HCT116 (cell line): ENCODE measurements around the gene THSD7B. TPM values are rescaled to one million over a fixed set of nuclear protein-coding genes. Genes with fewer than 3 reads are reported as not detected.

Experiments
- ATAC-seq: fragments of 200-7000 bp; cut with Tn5 transposase; 2 replicates; pipeline ENCODE4 v1.9.1; 2020; ENCODE audit warnings: mild to moderate bottlenecking, moderate library complexity
- BruUV-seq: library from RNA; stranded (reverse); fragments of 400-500 nt; replicated peaks from 2 replicates; lab custom pipeline; 2021; lab: Mats Ljungman, UMichigan
- CTCF ChIA-PET: fragments of 300-600 bp; sonication (Branson Sonifier 250); formaldehyde crosslinking; loops from one replicate; lab custom pipeline; 2021; ENCODE audit warnings: antibody characterized with exemption; lab: Charles Lee
- POLR2A ChIA-PET: fragments of 300-600, 350-600 bp; sonication (Branson Sonifier 250); formaldehyde crosslinking; loops from one replicate; lab custom pipeline; 2021; ENCODE audit warnings: antibody characterized with exemption; lab: Charles Lee
- RAD21 ChIA-PET, 2 experiments: fragments of 300-600 bp; sonication (Branson Sonifier 250); formaldehyde crosslinking; loops; one replicate each; lab custom pipeline; 2023; ENCODE audit warnings: low total read pairs in 2 of 2; ENCODE audit not compliant: uncharacterized antibody in 2 of 2, unreplicated experiment in 2 of 2, low non-redundant PET in 1 of 2; lab: Charles Lee
- DNase-seq: peaks from one replicate; pipeline ENCODE4 v3.0.0-alpha.2; 2010; ENCODE audit warnings: low read depth, low spot score
- H2AFZ ChIP-seq: fragments of 200-600 bp; shearing (Covaris generic), sonication (generic); 2 replicates; pipeline ENCODE4 v1.6.1; 2017; ENCODE audit warnings: low read depth, mixed run types, mixed read lengths, antibody characterized with exemption, low read length; ENCODE audit not compliant: poor library complexity, severe bottlenecking
- H3K27ac ChIP-seq: 2 replicates; pipeline ENCODE4 v1.5.1; 2012; ENCODE audit warnings: low read depth, low read length
- H3K27me3 ChIP-seq: fragments of 200-600 bp; sonication (generic); 2 replicates; pipeline ENCODE4 v1.6.1; 2016; ENCODE audit warnings: mixed run types, low read length, mixed read lengths; ENCODE audit not compliant: insufficient read depth
- H3K36me3 ChIP-seq, 2 experiments: fragments of 200-500 bp in 1 of 2; fragments of 200-600 bp in 1 of 2; sonication (Bioruptor generic) in 1 of 2; sonication (generic) in 1 of 2; 2 replicates each; pipeline versions ENCODE4 v1.5.1 to v1.6.1; 2014 to 2016; ENCODE audit warnings: low read length in 2 of 2, inconsistent platforms in 1 of 2, mixed read lengths in 1 of 2, mixed run types in 1 of 2; ENCODE audit not compliant: insufficient read depth in 2 of 2, control insufficient read depth in 1 of 2
- H3K4me1 ChIP-seq, 2 experiments: fragments of 200-600 bp in 1 of 2; sonication (generic) in 1 of 2; 2 replicates each; pipeline versions ENCODE4 v1.5.1 to v1.6.1; 2012 to 2017; ENCODE audit warnings: low read length in 2 of 2, inconsistent platforms in 1 of 2, mild to moderate bottlenecking in 1 of 2, mixed read lengths in 1 of 2, mixed run types in 1 of 2, moderate library complexity in 1 of 2; ENCODE audit not compliant: insufficient read depth in 2 of 2, control insufficient read depth in 1 of 2
- H3K4me2 ChIP-seq: fragments of 200-600 bp; sonication (generic); 2 replicates; pipeline ENCODE4 v1.6.1; 2017; ENCODE audit warnings: mixed run types, low read length, mixed read lengths
- H3K4me3 ChIP-seq, 2 experiments: fragments of 200-600 bp in 1 of 2; sonication (generic) in 1 of 2; replicated peaks in 1 of 2; 2 replicates each; pipeline ENCODE4 v1.5.1; 2011 to 2016; ENCODE audit warnings: low read length in 2 of 2, control low read depth in 1 of 2, low read depth in 1 of 2, mild to moderate bottlenecking in 1 of 2, mixed read lengths in 1 of 2, mixed run types in 1 of 2
- H3K79me2 ChIP-seq: fragments of 200-600 bp; sonication (generic); 2 replicates; pipeline ENCODE4 v1.6.1; 2017; ENCODE audit warnings: mild to moderate bottlenecking, mixed run types, low read length, moderate library complexity, mixed read lengths; ENCODE audit not compliant: insufficient read depth
- H3K9ac ChIP-seq: fragments of 200-600 bp; sonication (generic); 2 replicates; pipeline ENCODE4 v1.6.1; 2016; ENCODE audit warnings: low read length, mixed read lengths
- H3K9me2 ChIP-seq: fragments of 200-600 bp; sonication (generic), shearing (Covaris generic); 2 replicates; pipeline ENCODE4 v1.6.1; 2017; ENCODE audit warnings: mixed run types, mild to moderate bottlenecking, moderate library complexity; ENCODE audit not compliant: insufficient read depth
- H3K9me3 ChIP-seq, 2 experiments: fragments of 200-500 bp in 1 of 2; fragments of 200-600 bp in 1 of 2; sonication (Bioruptor generic) in 1 of 2; sonication (generic) in 1 of 2; 2 replicates each; pipeline ENCODE4 v1.6.1; 2014 to 2017; ENCODE audit warnings: low read length in 2 of 2, mixed read lengths in 2 of 2, inconsistent platforms in 1 of 2, low read depth in 1 of 2, mild to moderate bottlenecking in 1 of 2, mixed run types in 1 of 2, moderate library complexity in 1 of 2; ENCODE audit not compliant: control insufficient read depth in 1 of 2, insufficient read depth in 1 of 2
- H4K20me1 ChIP-seq: fragments of 200-600 bp; sonication (generic), shearing (Covaris generic); 2 replicates; pipeline ENCODE4 v1.6.1; 2017; ENCODE audit warnings: mixed run types, mild to moderate bottlenecking, moderate library complexity; ENCODE audit not compliant: insufficient read depth
- CBX3 ChIP-seq: IDR thresholded peaks from 2 replicates; pipeline ENCODE4 v1.6.1; 2012; ENCODE audit warnings: low read depth
- CTCF ChIP-seq, 3 experiments: fragments of 200-600 bp in 1 of 3; sonication (generic) in 1 of 3; IDR thresholded peaks in 2 of 3; conservative IDR thresholded peaks in 1 of 3; 2 replicates each; pipeline ENCODE4 v1.5.1; 2012 to 2017; ENCODE audit warnings: low read depth in 2 of 3, low read length in 2 of 3, antibody characterized with exemption in 1 of 3, borderline replicate concordance in 1 of 3, control low read depth in 1 of 3, mild to moderate bottlenecking in 1 of 3, mixed read lengths in 1 of 3, mixed run types in 1 of 3, moderate library complexity in 1 of 3; ENCODE audit not compliant: insufficient read depth in 1 of 3
- EGR1 ChIP-seq: IDR thresholded peaks from 2 replicates; pipeline ENCODE4 v1.6.1; 2012; ENCODE audit warnings: low read depth
- EZH2phosphoT487 ChIP-seq: fragments of 200-600 bp; IDR thresholded peaks from 2 replicates; pipeline ENCODE4 v1.6.1; 2018; ENCODE audit warnings: antibody characterized with exemption, borderline replicate concordance
- FOSL1 ChIP-seq: IDR thresholded peaks from 2 replicates; pipeline ENCODE4 v1.6.1; 2012; ENCODE audit warnings: low read depth
- MAX ChIP-seq: IDR thresholded peaks from 2 replicates; pipeline ENCODE4 v1.6.1; 2012
- POLR2A ChIP-seq: IDR thresholded peaks from 2 replicates; pipeline ENCODE4 v1.7.0; 2011; ENCODE audit warnings: borderline replicate concordance; ENCODE audit not compliant: insufficient read depth, insufficient read length; ENCODE audit errors: extremely low read depth
- POLR2AphosphoS5 ChIP-seq: IDR thresholded peaks from 2 replicates; pipeline ENCODE4 v1.6.1; 2011; ENCODE audit warnings: mild to moderate bottlenecking, low read depth, low read length, moderate library complexity
- RAD21 ChIP-seq: IDR thresholded peaks from 2 replicates; pipeline ENCODE4 v1.6.1; 2012; ENCODE audit warnings: low read depth, mild to moderate bottlenecking
- SIN3A ChIP-seq: IDR thresholded peaks from 2 replicates; pipeline ENCODE4 v1.6.1; 2012; ENCODE audit warnings: low read depth
- SP1 ChIP-seq: IDR thresholded peaks from 2 replicates; pipeline ENCODE4 v1.6.1; 2012; ENCODE audit warnings: low read depth
- SRF ChIP-seq: IDR thresholded peaks from 2 replicates; pipeline ENCODE4 v1.6.1; 2012; ENCODE audit warnings: low read depth
- TCF7L2 ChIP-seq: IDR thresholded peaks from 2 replicates; pipeline ENCODE4 v1.7.0; 2011; ENCODE audit warnings: borderline replicate concordance, inconsistent platforms; ENCODE audit not compliant: insufficient read depth, insufficient read length; ENCODE audit errors: extremely low read depth
- YY1 ChIP-seq: IDR thresholded peaks from 2 replicates; pipeline ENCODE4 v1.6.1; 2011; ENCODE audit warnings: low read length, low read depth, moderate library complexity, mild to moderate bottlenecking; ENCODE audit not compliant: insufficient replicate concordance; ENCODE audit errors: extremely low read depth
- ZBTB33 ChIP-seq: IDR thresholded peaks from 2 replicates; pipeline ENCODE4 v1.6.1; 2011; ENCODE audit warnings: mild to moderate bottlenecking, low read length, moderate library complexity; ENCODE audit not compliant: insufficient replicate concordance; ENCODE audit errors: extremely low read depth
- ZFX ChIP-seq: fragments of 450-650 bp; IDR thresholded peaks from 2 replicates; pipeline ENCODE4 v1.6.1; 2017
- ZNF274 ChIP-seq: fragments of 200-500 bp; sonication (Bioruptor generic); IDR thresholded peaks from 2 replicates; pipeline ENCODE4 v1.6.1; 2014; ENCODE audit warnings: mild to moderate bottlenecking, low read depth, low read length, inconsistent platforms
- intact Hi-C: fragments of 100-400 bp; cut with micrococcal nuclease; formaldehyde crosslinking; loops from 2 replicates; pipeline ENCODE4 v1.10.0; 2022
- total RNA-seq: library from RNA; stranded (reverse); gene quantifications from one replicate; pipeline ENCODE4 v1.2.1, GENCODE V29; 2021; ENCODE audit not compliant: unreplicated experiment

The THSD7B gene
- total RNA-seq, 1 experiment from 2014 or later = not detected

- RAD21 ChIA-PET = no interaction called here
- Histone ChIP-seq H3K4me1 (no peaks in the 10 kb centered on the region), H3K9me2 (no peaks in the 10 kb centered on the region), H2AFZ (no peak overlapping the region), H3K4me3 (no peak overlapping the region), H3K27ac (no peak overlapping the region), H3K79me2 (no peaks in the 10 kb centered on the region), H4K20me1 (no peaks in the 10 kb centered on the region), H3K9me3 (no peaks in the 10 kb centered on the region; a peak in 2 of 4 replicates), H3K9ac (no peak overlapping the region), H3K27me3 (no peaks in the 10 kb centered on the region), H3K36me3 (no peaks in the 10 kb centered on the region), H3K4me2 (no peak overlapping the region)
- CTCF ChIA-PET = no interaction called here
- intact Hi-C loops = no loop called here
- ATAC-seq (no peak), DNase-seq (no peak)
- POLR2A ChIA-PET = no interaction called here
- TF ChIP-seq EGR1 (no peak), MAX (no peak), ZBTB33 (no peak)
- BruUV-seq = no TSS peak
Measured at GRCh38 chr2:137522620-137523011, 757.3 kb downstream of the THSD7B start.

GRCh38 chr2:137523931-137524330 is 758.6 kb downstream of the THSD7B start:
- no peak overlapping the region for H3K4me3 ChIP-seq
- no peak overlapping the region for H3K4me2 ChIP-seq
- POLR2A ChIA-PET = no interaction called here
- H3K36me3 ChIP-seq = no peaks in the 10 kb centered on the region
- intact Hi-C loops = no loop called here
- H3K9ac ChIP-seq = no peak overlapping the region
- CTCF ChIA-PET = no interaction called here
- no peaks in the 10 kb centered on the region; a peak in 2 of 4 replicates for H3K9me3 ChIP-seq
- H3K4me1 ChIP-seq = no peaks in the 10 kb centered on the region
- no peak overlapping the region for H2AFZ ChIP-seq
- H3K79me2 ChIP-seq = no peaks in the 10 kb centered on the region
- H3K9me2 ChIP-seq = no peaks in the 10 kb centered on the region
- no peaks in the 10 kb centered on the region for H4K20me1 ChIP-seq
- H3K27ac ChIP-seq = no peak overlapping the region
- no peaks in the 10 kb centered on the region for H3K27me3 ChIP-seq
- ATAC-seq (no peak), DNase-seq (no peak)
- BruUV-seq = no TSS peak
- RAD21 ChIA-PET = no interaction called here
- TF ChIP-seq RAD21 = no peak
- TF ChIP-seq TCF7L2 = no peak
- TF ChIP-seq YY1 = no peak
- TF ChIP-seq ZNF274 = no peak
- TF ChIP-seq CTCF (IDR thresholded peaks at IDR 0.05 in 2 of 3, conservative IDR thresholded peaks at IDR 0.05 in 1 of 3; ENCODE audit: borderline replicate concordance in 1 of 3, insufficient read depth in 1 of 3, low read depth in 2 of 3, low read length in 2 of 3) = no peak
- no peak for TF ChIP-seq CBX3
- no peak for TF ChIP-seq SIN3A
- no peak for TF ChIP-seq POLR2AphosphoS5
- no peak for TF ChIP-seq EZH2phosphoT487
- TF ChIP-seq ZFX = no peak
- no peak for TF ChIP-seq FOSL1
- TF ChIP-seq SRF = no peak
- no peak for TF ChIP-seq SP1
- TF ChIP-seq POLR2A = no peak
